Immature natural killer cell (primary cell): ENCODE measurements around the gene MT1M. TPM values are rescaled to one million over a fixed set of nuclear protein-coding genes. Genes with fewer than 3 reads are reported as not detected.

Experiments used
- DNase-seq, 3 donors: peaks; one replicate each; pipeline ENCODE4 v3.0.0; 2022; ENCODE audit warnings: mixed read lengths in 1 of 3
- H3K27ac Mint-ChIP-seq, 6 donors: one replicate each; pipeline ENCODE4 v1.8.0; 2020; ENCODE audit warnings: mixed read lengths in 6 of 6, mild to moderate bottlenecking in 5 of 6, inconsistent platforms in 4 of 6, moderate library complexity in 3 of 6
- H3K27me3 Mint-ChIP-seq, 3 donors: one replicate each; pipeline ENCODE4 v1.8.0; 2020 to 2021; ENCODE audit warnings: low read depth in 3 of 3, mild to moderate bottlenecking in 3 of 3, mixed read lengths in 3 of 3, moderate library complexity in 3 of 3, inconsistent platforms in 1 of 3
- H3K36me3 Mint-ChIP-seq, 3 donors: one replicate each; pipeline ENCODE4 v1.8.0; 2020; ENCODE audit warnings: mixed read lengths in 3 of 3, inconsistent platforms in 2 of 3, mild to moderate bottlenecking in 2 of 3
- H3K4me1 Mint-ChIP-seq, 2 donors: one replicate each; pipeline ENCODE4 v1.8.0; 2020; ENCODE audit warnings: inconsistent platforms in 2 of 2, mild to moderate bottlenecking in 2 of 2, mixed read lengths in 2 of 2, moderate library complexity in 1 of 2
- H3K4me3 Mint-ChIP-seq, 5 donors: one replicate each; pipeline ENCODE4 v1.8.0; 2020; ENCODE audit warnings: mild to moderate bottlenecking in 5 of 5, mixed read lengths in 5 of 5, inconsistent platforms in 3 of 5, moderate library complexity in 3 of 5
- H3K9me3 Mint-ChIP-seq, 6 donors: one replicate each; pipeline ENCODE4 v1.8.0; 2020; ENCODE audit warnings: mild to moderate bottlenecking in 6 of 6, mixed read lengths in 6 of 6, inconsistent platforms in 4 of 6, moderate library complexity in 3 of 6
- polyA plus RNA-seq, 3 donors: library from polyadenylated mRNA; unstranded; fragments of 300-500 nt; fragmentation: Illumina TruSeq; gene quantifications; one replicate each; pipeline ENCODE4 v1.2.3, GENCODE V29; 2021

MT1M gene
- polyA plus RNA-seq, 3 donors from 2014 or later: not detected

DNA sequence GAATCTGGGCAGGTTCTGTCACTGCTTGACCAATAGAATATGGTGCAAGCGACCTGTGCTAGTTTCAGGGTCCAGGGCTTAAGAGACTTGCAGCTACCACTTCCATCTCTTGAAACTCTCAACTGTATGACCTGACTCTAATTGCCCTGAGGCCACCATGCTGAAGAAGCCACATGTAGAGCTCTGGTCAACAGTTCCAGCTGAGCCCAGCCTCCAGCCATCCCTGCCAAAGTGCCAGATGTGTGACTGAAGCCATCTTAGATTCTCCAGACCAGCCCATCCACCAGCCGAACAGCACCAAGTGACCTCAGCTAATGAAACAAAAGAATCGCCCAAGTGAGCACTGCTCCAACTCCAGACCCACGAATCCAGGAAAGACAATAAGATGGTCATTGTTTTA lies 27.5 kb upstream of the MT1M start:
- H3K27me3 Mint-ChIP-seq: peaks cover 7 to 13% (median 9%) of the 10 kb centered on the region in 3 donors
- H3K9me3 Mint-ChIP-seq: no peaks in the 10 kb centered on the region
- H3K27ac Mint-ChIP-seq: peak overlapping the region in 4 of 6 donors; percentile 2 to 81 (median 46)
- H3K4me3 Mint-ChIP-seq: no peak overlapping the region
- DNase-seq: no peak
- H3K36me3 Mint-ChIP-seq: no peaks in the 10 kb centered on the region
- H3K4me1 Mint-ChIP-seq: peaks cover 36 to 39% of the 10 kb centered on the region in 2 donors

DNA sequence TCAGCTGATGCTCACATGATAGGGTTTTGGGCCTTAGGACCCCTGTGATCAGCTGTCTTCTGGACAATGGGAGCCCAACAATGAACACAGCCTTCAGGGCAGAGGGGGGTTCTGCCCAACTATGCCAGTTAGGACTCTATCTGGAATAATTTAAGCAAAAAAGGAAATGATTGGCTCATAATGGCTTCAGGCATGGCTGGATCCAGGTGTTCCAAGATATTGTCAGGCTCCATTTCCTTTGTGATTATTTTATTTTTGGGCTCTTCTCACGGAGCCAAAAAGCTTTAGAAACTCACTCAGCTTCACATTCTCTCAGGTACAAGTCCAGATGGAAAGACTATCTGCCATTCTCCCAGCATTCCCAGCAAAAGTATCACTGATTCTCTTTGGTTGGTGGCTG lies 27.0 kb upstream of the MT1M start:
- Mint-ChIP-seq H3K4me1 (peaks cover 41 to 42% of the 10 kb centered on the region in 2 donors), H3K9me3 (no peaks in the 10 kb centered on the region), H3K27ac (peak overlapping the region in 5 of 6 donors; percentile 14 to 95 (median 90)), H3K4me3 (no peak overlapping the region), H3K36me3 (no peaks in the 10 kb centered on the region), H3K27me3 (peaks cover 3 to 18% (median 9%) of the 10 kb centered on the region in 3 donors)
- no peak for DNase-seq

DNA sequence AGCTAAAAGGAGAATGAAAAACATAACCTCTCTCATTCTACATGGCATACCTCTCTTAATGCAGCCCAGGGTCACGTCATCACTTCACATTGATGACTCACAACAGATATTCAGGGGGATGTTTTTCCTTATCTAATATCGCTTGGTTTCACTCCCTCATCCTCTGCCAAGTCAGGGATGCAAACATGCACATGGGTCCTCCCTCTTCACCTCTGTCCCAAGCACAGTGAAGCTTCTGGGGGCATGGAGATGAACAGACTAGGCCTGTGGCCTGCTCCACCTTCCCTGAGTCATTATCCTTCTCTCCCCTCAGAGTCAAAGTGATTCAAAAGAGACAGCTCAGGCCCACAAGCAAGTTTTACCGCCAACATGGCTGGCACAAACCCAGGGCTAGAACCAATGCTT lies 26.4 kb upstream of the MT1M start:
- Mint-ChIP-seq H3K9me3 (no peaks in the 10 kb centered on the region), H3K4me3 (no peak overlapping the region), H3K36me3 (no peaks in the 10 kb centered on the region), H3K27me3 (peaks cover 2 to 19% (median 9%) of the 10 kb centered on the region in 3 donors), H3K27ac (peak overlapping the region; percentile 83 to 97 (median 92)), H3K4me1 (peaks cover 47 to 48% of the 10 kb centered on the region in 2 donors)
- DNase-seq: no peak

DNA sequence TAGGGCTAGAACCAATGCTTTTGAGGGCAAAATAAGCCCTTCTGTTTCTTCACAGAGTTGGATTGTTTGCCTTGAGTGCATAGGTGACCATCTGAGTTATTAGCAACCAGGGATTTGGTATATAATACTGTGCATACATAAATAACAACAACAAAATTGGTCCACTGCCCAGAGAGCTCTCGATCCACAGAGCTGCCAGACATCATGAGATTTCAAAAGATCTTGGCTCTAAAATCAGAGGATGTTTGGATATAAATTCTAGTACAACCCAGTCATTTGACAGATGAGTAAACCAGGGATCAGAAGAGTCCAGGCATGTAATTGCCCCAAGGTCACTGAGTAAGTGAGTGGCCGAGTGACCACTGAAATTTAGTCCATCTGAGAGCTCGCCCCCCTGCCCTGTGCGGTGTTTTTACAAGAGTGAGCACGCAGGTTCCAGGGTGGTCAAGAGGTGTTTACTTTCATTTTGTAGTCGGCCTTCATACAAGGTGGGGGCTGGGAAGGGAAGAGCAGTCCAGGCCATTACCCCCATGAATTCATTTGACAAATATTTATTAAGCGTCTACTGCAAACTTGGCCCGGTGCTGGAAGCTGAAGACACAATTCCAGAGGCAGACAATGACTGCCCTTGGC lies 25.9 kb upstream of the MT1M start:
- Mint-ChIP-seq H3K27ac (peak overlapping the region; percentile 83 to 97 (median 92)), H3K27me3 (peaks cover 2 to 19% (median 9%) of the 10 kb centered on the region in 3 donors), H3K4me1 (peaks cover 52 to 53% of the 10 kb centered on the region in 2 donors), H3K9me3 (no peaks in the 10 kb centered on the region), H3K4me3 (peak overlapping the region; percentile 51 to 75 (median 70)), H3K36me3 (no peaks in the 10 kb centered on the region)
- DNase-seq: no peak

DNA sequence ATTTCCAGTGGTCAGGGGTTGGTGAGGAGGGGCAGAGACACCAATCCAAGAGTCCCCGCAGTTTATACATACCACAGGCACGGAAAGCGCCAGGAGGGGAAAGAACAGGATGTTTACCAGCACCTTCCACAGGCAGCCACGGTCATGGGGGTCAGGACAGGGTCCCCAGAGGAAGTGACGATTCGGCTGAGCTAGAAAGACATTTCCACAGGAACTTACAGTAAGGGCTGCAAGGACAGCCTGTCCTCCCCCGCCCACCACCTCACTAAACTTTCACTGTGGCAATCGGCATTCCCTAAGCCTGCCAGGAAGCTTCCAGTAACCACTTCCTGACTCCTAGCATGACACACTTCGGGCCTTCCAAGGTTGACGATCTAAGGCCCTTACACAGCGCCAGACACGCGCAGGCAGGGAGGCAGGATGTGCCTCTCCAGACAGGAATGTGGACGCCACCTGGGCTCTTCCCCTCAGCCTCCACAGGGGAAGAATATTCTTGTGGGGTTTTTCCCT lies 25.3 kb upstream of the MT1M start:
- DNase-seq: peak; percentile 29 to 46 (median 46)
- Mint-ChIP-seq H3K4me1 (peaks cover 53 to 55% of the 10 kb centered on the region in 2 donors), H3K9me3 (no peaks in the 10 kb centered on the region), H3K4me3 (peak overlapping the region; percentile 64 to 97 (median 72)), H3K36me3 (no peaks in the 10 kb centered on the region), H3K27ac (peak overlapping the region; percentile 83 to 97 (median 92)), H3K27me3 (peaks cover 2 to 19% (median 8%) of the 10 kb centered on the region in 3 donors)

DNA sequence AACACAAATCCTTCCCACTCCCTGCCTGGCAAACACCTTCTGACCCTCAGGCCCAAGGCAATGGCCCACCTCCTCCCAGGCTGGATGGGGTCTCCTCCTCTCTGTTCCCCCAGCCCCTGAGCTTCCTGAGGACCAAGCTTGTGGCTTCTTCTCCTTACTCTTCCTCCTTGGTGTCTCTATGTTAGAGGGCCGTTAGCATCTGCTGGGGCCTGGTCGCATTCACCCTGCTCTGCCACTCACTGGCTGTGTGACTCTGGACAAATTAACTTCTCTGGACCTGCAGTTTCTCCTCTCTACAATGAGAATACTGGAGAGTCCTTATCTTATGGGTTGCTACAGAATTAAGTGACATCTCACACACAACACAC lies 24.8 kb upstream of the MT1M start:
- Mint-ChIP-seq H3K9me3 (no peaks in the 10 kb centered on the region), H3K4me1 (peaks cover 53 to 55% of the 10 kb centered on the region in 2 donors), H3K4me3 (peak overlapping the region; percentile 72 to 99 (median 75)), H3K36me3 (no peaks in the 10 kb centered on the region), H3K27me3 (peaks cover 2 to 19% (median 7%) of the 10 kb centered on the region in 3 donors), H3K27ac (peak overlapping the region; percentile 83 to 97 (median 92))
- no peak for DNase-seq

DNA sequence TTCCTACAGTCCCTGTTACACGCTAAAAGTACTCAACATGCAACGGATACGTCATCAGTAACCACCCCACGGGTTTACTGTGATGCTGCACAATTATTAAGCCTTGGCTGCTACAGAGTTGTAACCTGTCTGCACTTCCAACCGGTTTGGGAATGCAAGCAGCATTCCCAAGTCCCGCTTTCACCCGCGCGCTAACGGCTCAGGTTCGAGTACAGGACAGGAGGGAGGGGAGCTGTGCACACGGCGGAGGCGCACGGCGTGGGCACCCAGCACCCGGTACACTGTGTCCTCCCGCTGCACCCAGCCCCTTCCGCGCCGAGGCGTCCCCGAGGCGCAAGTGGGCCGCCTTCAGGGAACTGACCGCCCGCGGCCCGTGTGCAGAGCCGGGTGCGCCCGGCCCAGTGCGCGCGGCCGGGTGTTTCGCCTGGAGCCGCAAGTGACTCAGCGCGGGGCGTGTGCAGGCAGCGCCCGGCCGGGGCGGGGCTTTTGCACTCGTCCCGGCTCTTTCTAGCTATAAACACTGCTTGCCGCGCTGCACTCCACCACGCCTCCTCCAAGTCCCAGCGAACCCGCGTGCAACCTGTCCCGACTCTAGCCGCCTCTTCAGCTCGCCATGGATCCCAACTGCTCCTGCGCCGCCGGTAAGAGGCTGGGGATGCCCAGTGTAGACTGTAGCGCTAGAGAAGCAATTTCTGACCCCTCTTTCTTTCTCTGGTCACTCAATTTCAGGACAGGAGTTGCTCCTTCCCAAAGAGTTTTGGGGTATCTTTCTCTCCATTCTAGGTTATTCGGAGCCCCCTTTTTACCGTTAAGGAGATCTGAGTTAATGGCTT lies 24.2 kb upstream of the MT1M start, which contains the start of gene MT2A:
TSS of gene MT2A (plus strand) at position 542 of the 833 bp plus-strand sequence. CDS start at position 614, 72 bp downstream.
- Mint-ChIP-seq H3K27me3 (peaks cover 2 to 19% (median 7%) of the 10 kb centered on the region in 3 donors), H3K9me3 (no peaks in the 10 kb centered on the region), H3K36me3 (no peaks in the 10 kb centered on the region), H3K27ac (peak within 1 kb of the TSS; percentile 88 to 97 (median 94)), H3K4me1 (peaks cover 53 to 55% of the 10 kb centered on the region in 2 donors), H3K4me3 (peak within 1 kb of the TSS; percentile 92 to 100 (median 97))
- peak; percentile 81 to 86 (median 86) for DNase-seq

DNA sequence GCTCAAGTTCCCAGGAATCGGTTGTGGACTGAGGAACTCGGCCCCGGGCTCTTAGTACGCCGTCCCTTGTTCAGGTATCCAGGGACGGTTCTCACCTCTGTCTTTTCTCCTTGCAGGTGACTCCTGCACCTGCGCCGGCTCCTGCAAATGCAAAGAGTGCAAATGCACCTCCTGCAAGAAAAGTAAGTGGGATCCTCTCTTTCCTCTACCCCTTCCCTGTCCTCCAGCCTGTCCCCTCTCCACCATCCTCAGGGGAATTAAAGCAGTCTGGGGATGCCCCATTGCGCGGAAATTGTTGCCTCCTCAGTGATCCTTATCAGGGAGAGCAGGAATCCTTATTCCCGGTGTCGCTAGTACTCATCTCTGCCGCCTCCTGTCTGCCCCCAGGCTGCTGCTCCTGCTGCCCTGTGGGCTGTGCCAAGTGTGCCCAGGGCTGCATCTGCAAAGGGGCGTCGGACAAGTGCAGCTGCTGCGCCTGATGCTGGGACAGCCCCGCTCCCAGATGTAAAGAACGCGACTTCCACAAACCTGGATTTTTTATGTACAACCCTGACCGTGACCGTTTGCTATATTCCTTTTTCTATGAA lies 23.5 kb upstream of the MT1M start:
- H3K27me3 Mint-ChIP-seq: peaks cover 2 to 19% (median 5%) of the 10 kb centered on the region in 3 donors
- H3K4me1 Mint-ChIP-seq: peaks cover 53 to 55% of the 10 kb centered on the region in 2 donors
- peak in 1 of 3 donors; percentile 7 for DNase-seq

DNA sequence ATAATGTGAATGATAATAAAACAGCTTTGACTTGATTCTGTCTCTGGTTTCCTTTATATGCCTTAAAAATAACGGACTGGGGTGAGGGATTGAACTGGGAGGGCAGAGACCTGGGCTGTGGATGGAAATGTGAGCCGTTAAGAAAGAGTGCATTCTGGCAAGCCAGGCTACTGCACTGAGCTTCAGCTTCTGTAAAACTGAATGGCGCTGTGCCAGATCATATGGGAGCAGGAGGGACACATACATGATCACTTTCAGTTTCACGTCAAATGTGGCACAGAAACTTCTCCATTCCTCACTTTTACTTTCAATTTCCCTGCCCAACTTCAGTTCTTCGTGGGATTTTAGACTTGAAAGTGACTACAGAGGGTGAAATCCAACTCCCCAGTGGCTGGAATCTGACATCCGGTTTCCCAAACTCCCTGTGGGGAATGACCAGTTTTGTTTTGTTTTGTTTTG lies 23.0 kb upstream of the MT1M start:
- Mint-ChIP-seq H3K4me3 (peak overlapping the region; percentile 92 to 100 (median 97)), H3K27ac (peak overlapping the region; percentile 88 to 97 (median 94)), H3K36me3 (no peaks in the 10 kb centered on the region), H3K9me3 (no peaks in the 10 kb centered on the region), H3K27me3 (peaks cover 2 to 19% (median 5%) of the 10 kb centered on the region in 3 donors), H3K4me1 (peaks cover 53 to 55% of the 10 kb centered on the region in 2 donors)
- DNase-seq: peak; percentile 73 to 78 (median 77)

More for the DNA sequence above, 23.5 kb upstream of the MT1M start:
- Mint-ChIP-seq H3K27ac (peak overlapping the region; percentile 88 to 97 (median 94)), H3K9me3 (no peaks in the 10 kb centered on the region), H3K36me3 (no peaks in the 10 kb centered on the region), H3K4me3 (peak overlapping the region; percentile 92 to 100 (median 97))

DNA sequence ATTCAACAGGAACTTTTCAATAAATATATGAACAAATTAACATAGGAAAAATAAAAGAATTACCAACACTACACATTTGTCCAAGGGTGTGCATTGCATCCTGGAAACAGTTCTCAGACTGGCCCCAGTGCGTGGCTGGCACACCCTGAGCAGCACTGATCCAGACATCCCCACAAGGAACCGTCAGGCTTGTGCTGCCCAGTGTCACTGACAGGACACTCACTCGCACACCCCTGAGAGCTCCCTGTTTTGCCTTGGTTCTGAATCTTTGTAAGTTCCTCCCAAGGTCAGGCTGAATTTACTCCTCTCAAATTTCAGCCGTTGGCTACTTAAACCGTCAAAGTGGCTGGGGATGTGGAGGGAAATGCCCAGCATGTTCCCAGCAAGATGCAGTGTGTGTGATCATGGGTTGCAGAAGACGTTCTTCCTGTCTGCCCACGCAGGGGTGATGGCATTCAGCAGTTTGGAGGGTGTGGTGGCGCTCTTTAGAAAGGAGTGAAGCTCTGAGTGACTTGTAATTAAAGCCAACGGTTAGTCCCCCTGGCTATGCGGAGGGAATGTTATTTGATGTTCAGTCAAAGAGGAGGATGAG lies 22.3 kb upstream of the MT1M start:
- H3K9me3 Mint-ChIP-seq: no peaks in the 10 kb centered on the region
- peak; percentile 43 to 71 (median 62) for DNase-seq
- H3K27me3 Mint-ChIP-seq: peaks cover 2 to 19% (median 5%) of the 10 kb centered on the region in 3 donors
- H3K27ac Mint-ChIP-seq: peak overlapping the region; percentile 88 to 97 (median 94)
- H3K4me1 Mint-ChIP-seq: peaks cover 53 to 55% of the 10 kb centered on the region in 2 donors
- no peaks in the 10 kb centered on the region for H3K36me3 Mint-ChIP-seq
- peak overlapping the region; percentile 92 to 100 (median 97) for H3K4me3 Mint-ChIP-seq

DNA sequence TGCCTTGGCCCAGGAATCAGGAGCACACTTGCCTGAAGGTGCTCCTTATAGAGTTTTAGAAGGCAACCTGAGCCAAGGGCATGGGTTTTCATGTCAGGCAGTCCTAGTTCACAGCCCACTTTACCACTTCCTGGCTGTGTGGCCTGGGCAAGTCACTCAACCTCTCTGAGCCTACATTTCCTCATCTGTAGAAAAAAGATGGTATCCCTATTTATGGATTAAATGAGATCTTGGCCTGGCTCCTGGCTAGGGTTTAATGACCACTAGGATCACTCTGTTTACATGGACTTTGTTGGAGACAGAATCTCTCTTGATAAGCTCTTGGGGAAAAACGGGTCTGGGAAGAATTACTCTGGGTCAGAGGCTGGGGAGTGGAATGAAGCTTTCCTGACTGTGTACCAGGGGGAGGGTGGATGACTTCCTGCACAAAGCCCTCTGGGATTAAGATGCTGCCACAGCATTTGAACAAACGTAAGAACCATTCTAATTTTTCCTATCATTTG lies 21.8 kb upstream of the MT1M start:
- Mint-ChIP-seq H3K4me3 (peak overlapping the region; percentile 92 to 100 (median 97)), H3K27ac (peak overlapping the region; percentile 88 to 97 (median 94)), H3K9me3 (no peaks in the 10 kb centered on the region), H3K27me3 (peaks cover 2 to 19% (median 5%) of the 10 kb centered on the region in 3 donors), H3K36me3 (no peaks in the 10 kb centered on the region), H3K4me1 (peaks cover 53 to 55% of the 10 kb centered on the region in 2 donors)
- DNase-seq: no peak

DNA sequence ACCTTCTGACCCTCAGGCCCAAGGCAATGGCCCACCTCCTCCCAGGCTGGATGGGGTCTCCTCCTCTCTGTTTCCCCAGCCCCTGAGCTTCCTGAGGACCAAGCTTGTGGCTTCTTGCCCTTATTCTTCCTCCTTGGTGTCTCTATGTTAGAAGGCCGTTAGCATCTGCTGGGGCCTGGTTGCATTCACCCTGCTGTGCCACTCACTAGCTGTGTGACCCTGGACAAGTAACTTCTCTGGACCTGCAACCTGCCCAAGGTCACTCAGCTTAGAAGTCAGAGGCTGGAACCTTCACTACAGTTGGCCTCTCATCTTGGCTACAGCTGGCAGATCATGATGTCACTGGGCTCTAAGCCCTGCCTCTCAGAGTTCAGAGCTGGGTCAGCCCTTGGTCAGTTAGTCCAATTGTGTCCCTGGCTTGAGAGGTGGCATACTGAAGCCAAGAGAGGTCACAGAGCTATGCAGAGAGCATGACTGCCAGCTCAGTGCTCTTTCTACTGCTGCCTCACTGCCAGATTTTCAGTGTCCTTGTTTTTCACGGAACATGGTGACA lies 21.1 kb upstream of the MT1M start:
- H3K36me3 Mint-ChIP-seq: no peaks in the 10 kb centered on the region
- peaks cover 2 to 19% (median 5%) of the 10 kb centered on the region in 3 donors for H3K27me3 Mint-ChIP-seq
- H3K27ac Mint-ChIP-seq: peak overlapping the region; percentile 88 to 97 (median 94)
- no peak for DNase-seq
- peak overlapping the region in 4 of 5 donors; percentile 5 to 61 (median 24) for H3K4me3 Mint-ChIP-seq
- no peaks in the 10 kb centered on the region for H3K9me3 Mint-ChIP-seq
- H3K4me1 Mint-ChIP-seq: peaks cover 51 to 52% of the 10 kb centered on the region in 2 donors
